ENCODE data around the gene SETD1B. TPM values are rescaled to one million over a fixed set of nuclear protein-coding genes. Genes with fewer than 3 reads are reported as not detected.
"Not testable (repeated sequence)": the region's sequence is repeated elsewhere in the genome, so short reads cannot be mapped to it uniquely, and the experiment has no call there.

SETD1B gene
- total RNA-seq (2014; rRNA removed; shearing (Covaris generic); ENCODE audit: low replicate concordance) = 1.0 and 1.1 TPM in 2 replicates

DNA sequence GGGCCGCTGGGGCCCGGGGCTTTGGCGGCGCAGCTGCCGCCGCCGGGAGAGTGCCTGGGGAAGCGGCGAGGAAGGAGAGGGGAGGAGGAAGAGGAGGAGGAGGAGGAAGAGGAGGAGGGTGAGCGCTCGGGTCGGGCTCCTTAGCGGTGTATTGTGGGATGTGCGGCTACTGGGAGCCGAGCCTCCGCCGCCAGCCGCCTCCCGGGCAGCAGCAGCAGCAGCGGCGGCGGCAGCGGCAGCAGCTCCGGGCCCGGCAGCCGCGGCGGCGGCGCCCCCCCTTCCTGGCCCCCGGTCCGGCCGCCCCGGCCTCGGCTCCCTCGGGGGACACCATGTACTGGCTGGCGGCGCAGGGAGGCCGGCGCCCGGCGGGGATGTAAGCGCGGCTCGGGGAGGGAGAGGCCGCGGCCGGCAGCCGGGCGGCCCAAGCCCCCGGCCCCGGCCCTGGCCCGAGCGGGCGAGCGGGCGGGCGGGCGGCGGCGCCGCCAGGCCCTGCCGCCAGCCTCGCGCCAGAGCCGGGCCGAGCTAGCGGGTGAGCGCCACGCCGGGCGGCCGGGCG, at the start of gene SETD1B:
Gene SETD1B, plus strand, starts transcription at position 149 of the 556 bp plus-strand sequence. CDS start 729 bp downstream, outside the sequence.
- Histone ChIP-seq H3K36me3 (peaks cover 36% of the 10 kb centered on the region), H3K9me3 (no peaks in the 10 kb centered on the region), H3K27me3 (no peaks in the 10 kb centered on the region), H3K4me3 (peak within 1 kb of the TSS; percentile 64)
- peak; percentile 77 for DNase-seq

GRCh38 chr12:121754836-121755235, 49.0 kb upstream of the SETD1B start:
- Histone ChIP-seq H3K27me3 (no peaks in the 10 kb centered on the region), H3K4me3 (no peak overlapping the region), H3K36me3 (no peaks in the 10 kb centered on the region), H3K9me3 (no peaks in the 10 kb centered on the region)
- DNase-seq = no peak

DNA sequence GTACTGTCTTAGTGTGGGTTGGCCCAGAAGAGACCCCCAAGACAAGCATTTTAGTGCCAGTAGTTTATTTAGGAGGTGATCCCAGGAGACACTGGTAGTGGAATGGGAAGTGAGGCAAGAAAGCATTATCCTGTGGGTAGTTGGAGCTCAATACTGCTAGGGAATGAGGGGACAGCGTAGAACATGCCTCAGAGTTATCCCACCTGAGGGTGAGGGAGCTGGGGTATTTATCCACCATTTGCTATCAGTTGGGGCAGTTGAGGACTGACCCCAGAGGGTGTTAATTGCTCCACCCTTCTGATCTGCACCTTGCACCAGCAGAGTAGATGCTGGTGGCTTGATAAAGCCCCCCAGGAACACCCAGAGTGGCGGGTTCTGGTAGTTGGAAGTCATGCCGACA, 48.2 kb upstream of the SETD1B start:
- Histone ChIP-seq H3K36me3 (no peaks in the 10 kb centered on the region), H3K4me3 (no peak overlapping the region), H3K9me3 (no peaks in the 10 kb centered on the region), H3K27me3 (no peaks in the 10 kb centered on the region)
- no peak for DNase-seq

DNA sequence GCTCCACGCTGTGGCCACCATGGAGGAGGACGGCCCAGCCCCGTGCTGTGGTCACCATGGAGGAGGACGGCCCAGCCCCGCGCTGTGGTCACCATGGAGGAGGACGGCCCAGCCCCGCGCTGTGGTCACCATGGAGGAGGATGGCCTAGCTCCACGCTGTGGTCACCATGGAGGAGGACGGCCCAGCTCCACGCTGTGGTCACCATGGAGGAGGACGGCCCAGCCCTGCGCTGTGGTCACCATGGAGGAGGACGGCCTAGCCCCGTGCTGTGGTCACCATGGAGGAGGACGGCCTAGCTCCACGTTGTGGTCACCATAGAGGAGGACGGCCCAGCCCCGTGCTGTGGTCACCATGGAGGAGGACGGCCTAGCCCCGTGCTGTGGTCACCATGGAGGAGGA, 45.3 kb upstream of the SETD1B start:
- not testable (repeated sequence) for H3K4me3 ChIP-seq, H3K36me3 ChIP-seq, H3K27me3 ChIP-seq, H3K9me3 ChIP-seq, DNase-seq

GRCh38 chr12:121762269-121762668, 41.5 kb upstream of the SETD1B start:
- H3K9me3 ChIP-seq = no peaks in the 10 kb centered on the region
- H3K4me3 ChIP-seq = no peak overlapping the region
- no peaks in the 10 kb centered on the region for H3K36me3 ChIP-seq
- no peaks in the 10 kb centered on the region for H3K27me3 ChIP-seq
- DNase-seq = no peak

DNA sequence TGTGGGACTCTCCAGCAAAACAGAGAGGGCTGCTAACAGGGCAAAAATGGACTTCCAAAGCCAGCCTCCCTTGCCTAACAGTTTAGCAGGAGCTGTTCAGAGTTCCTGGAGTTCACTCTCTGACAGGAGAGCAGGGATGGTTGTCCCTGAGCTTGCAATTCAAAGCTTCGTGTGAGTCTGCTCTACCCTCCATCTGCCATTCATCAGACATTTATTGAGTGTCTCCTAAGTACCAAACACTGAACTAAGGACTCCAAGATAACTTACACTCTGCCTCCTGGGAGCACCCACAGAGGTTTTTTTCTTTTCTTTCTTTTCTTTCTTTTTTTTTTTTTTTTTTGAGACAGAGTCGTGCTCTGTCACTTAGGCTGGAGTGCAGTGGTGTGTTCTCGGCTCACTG, 39.0 kb upstream of the SETD1B start:
- DNase-seq = no peak
- Histone ChIP-seq H3K27me3 (no peaks in the 10 kb centered on the region), H3K4me3 (no peak overlapping the region), H3K9me3 (no peaks in the 10 kb centered on the region), H3K36me3 (no peaks in the 10 kb centered on the region)

GRCh38 chr12:121765573-121765972, 38.2 kb upstream of the SETD1B start:
- no peak overlapping the region for H3K4me3 ChIP-seq
- no peaks in the 10 kb centered on the region for H3K27me3 ChIP-seq
- no peaks in the 10 kb centered on the region for H3K9me3 ChIP-seq
- DNase-seq = peak; percentile 71
- no peaks in the 10 kb centered on the region for H3K36me3 ChIP-seq

GRCh38 chr12:121766290-121767039, 37.3 kb upstream of the SETD1B start:
- H3K4me3 ChIP-seq = no peak overlapping the region
- H3K27me3 ChIP-seq = no peaks in the 10 kb centered on the region
- peak; percentile 64 for DNase-seq
- H3K36me3 ChIP-seq = no peaks in the 10 kb centered on the region
- H3K9me3 ChIP-seq = no peaks in the 10 kb centered on the region

DNA sequence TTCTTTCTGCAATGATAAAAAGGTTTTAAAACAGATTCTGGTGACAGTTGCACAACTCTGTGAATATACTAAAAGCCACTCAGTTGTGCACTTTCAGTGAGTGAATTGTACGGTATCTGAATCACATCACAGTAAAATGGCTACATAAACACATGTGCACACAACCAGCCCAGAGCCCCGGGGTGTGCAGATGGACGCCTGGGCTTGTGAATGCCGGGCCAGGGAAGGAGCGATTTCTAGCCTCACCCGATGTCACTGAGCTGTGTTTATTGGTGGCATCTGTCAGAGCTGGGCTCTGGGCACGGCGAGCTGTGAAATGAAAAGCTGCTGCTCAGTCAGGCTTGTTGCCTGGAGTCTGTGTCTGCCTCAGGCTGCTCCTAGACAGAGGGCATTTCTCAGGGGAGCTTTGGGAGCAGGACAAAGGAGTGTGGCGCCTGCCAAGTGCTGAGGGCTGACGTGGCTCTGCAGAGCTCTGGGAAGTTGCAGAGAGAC, 36.2 kb upstream of the SETD1B start:
- Histone ChIP-seq H3K9me3 (no peaks in the 10 kb centered on the region), H3K4me3 (no peak overlapping the region), H3K27me3 (no peaks in the 10 kb centered on the region), H3K36me3 (no peaks in the 10 kb centered on the region)
- peak; percentile 77 for DNase-seq

- DNase-seq = no peak
- H3K9me3 ChIP-seq = no peaks in the 10 kb centered on the region
- no peaks in the 10 kb centered on the region for H3K27me3 ChIP-seq
- no peak overlapping the region for H3K4me3 ChIP-seq
- no peaks in the 10 kb centered on the region for H3K36me3 ChIP-seq
Observed at GRCh38 chr12:121769297-121769830, 34.4 kb upstream of the SETD1B start.

DNA sequence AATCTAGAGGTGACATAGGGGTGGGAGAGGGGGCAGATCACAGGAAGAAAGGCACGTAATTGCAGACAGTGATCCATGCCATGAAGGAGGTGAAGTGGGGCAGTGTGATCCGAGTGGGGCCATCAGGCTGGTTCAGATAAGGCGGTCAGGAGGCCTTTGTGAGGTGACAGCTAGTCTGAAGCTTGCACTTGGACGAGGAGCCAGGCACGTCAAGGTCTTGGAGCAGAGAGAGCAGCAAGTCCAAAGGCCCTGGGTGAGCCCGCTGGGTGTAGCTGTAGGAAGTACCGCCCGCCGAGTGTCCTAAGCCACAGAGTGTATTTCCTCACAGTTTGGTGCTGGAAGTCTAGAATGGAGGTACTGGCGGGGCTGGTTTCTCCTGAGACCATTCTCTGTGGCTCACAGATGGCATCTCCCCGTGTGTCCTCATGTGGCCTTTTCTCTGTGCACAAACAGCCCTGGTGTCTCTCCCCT, 33.9 kb upstream of the SETD1B start:
- no peaks in the 10 kb centered on the region for H3K27me3 ChIP-seq
- H3K4me3 ChIP-seq = no peak overlapping the region
- H3K36me3 ChIP-seq = no peaks in the 10 kb centered on the region
- DNase-seq = no peak
- H3K9me3 ChIP-seq = no peaks in the 10 kb centered on the region

DNA sequence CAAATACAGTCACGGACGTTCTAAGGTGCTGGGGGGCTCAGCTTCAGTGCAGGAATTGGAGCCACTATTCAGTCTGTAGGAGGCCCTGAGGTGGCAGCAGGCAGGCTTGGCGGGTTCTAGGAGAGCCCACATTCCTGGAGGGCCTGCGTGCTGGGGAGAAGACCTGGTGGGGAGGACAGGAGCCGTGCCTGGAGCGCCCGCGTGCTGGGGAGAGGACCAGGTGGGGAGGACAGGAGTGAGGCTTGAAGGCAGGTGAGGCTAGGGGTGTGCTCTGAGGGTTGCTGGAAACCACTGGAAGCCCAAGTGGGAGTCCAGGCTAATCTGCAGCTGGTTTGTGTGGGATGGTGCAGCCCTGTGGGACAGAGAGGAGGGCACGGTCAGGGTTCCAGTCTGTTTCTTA, 33.4 kb upstream of the SETD1B start:
- Histone ChIP-seq H3K4me3 (no peak overlapping the region), H3K9me3 (no peaks in the 10 kb centered on the region), H3K27me3 (no peaks in the 10 kb centered on the region), H3K36me3 (no peaks in the 10 kb centered on the region)
- no peak for DNase-seq

GRCh38 chr12:121770813-121771625, 32.8 kb upstream of the SETD1B start:
- H3K36me3 ChIP-seq = no peaks in the 10 kb centered on the region
- no peaks in the 10 kb centered on the region for H3K9me3 ChIP-seq
- H3K4me3 ChIP-seq = no peak overlapping the region
- H3K27me3 ChIP-seq = no peaks in the 10 kb centered on the region
- DNase-seq = no peak

- Histone ChIP-seq H3K9me3 (no peaks in the 10 kb centered on the region), H3K27me3 (no peaks in the 10 kb centered on the region), H3K36me3 (no peaks in the 10 kb centered on the region), H3K4me3 (no peak overlapping the region)
- peak; percentile 65 for DNase-seq
Observed at GRCh38 chr12:121773011-121773777, 30.6 kb upstream of the SETD1B start.

- Histone ChIP-seq H3K4me3 (no peak overlapping the region), H3K27me3 (no peaks in the 10 kb centered on the region), H3K36me3 (no peaks in the 10 kb centered on the region), H3K9me3 (no peaks in the 10 kb centered on the region)
- DNase-seq = no peak
Observed at GRCh38 chr12:121774968-121775474, 28.8 kb upstream of the SETD1B start.

GRCh38 chr12:121775501-121775900, 28.3 kb upstream of the SETD1B start:
- Histone ChIP-seq H3K4me3 (no peak overlapping the region), H3K9me3 (no peaks in the 10 kb centered on the region), H3K27me3 (no peaks in the 10 kb centered on the region), H3K36me3 (no peaks in the 10 kb centered on the region)
- no peak for DNase-seq

Measured in MG63 (cell line).